Hematopoietic multipotent progenitor cell treated with erythropoietin and hydrocortisone succinate and interleukin-3 and kit ligand, for 17 days (in vitro differentiated cells): ENCODE results near the gene IL20.

Experiments used
- DNase-seq: peaks from one replicate; pipeline ENCODE4 v3.0.0-alpha.2; 2015; ENCODE audit warnings: low spot score

Gene IL20, protein sequence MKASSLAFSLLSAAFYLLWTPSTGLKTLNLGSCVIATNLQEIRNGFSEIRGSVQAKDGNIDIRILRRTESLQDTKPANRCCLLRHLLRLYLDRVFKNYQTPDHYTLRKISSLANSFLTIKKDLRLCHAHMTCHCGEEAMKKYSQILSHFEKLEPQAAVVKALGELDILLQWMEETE

DNA sequence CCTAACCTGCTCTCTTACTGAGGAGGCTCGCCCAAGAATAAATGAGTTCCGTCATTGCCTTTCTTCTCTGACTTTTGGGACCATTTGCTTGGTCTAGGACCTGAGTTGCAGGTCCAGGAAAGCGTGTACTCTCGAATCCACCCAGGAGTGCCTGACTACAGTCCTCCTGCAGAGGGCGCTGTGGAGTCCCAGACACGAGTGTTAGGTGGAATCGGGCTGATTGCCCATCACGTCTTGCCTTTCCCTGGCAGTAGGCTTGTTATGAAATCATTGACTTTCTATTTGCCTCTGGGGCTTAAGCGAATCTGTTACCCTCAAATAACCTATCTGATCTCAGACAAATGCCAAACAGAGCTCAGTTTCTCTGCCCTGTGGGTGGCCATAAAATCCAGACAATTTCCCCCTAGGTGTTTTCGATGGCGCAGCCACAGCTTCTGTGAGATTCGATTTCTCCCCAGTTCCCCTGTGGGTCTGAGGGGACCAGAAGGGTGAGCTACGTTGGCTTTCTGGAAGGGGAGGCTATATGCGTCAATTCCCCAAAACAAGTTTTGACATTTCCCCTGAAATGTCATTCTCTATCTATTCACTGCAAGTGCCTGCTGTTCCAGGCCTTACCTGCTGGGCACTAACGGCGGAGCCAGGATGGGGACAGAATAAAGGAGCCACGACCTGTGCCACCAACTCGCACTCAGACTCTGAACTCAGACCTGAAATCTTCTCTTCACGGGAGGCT, at the start of gene IL20:
Gene IL20 (plus strand): TSS at position 685 of the 733 bp plus-strand sequence. CDS start 230 bp downstream, outside the sequence.
- DNase-seq, result peak; percentile 77

DNA sequence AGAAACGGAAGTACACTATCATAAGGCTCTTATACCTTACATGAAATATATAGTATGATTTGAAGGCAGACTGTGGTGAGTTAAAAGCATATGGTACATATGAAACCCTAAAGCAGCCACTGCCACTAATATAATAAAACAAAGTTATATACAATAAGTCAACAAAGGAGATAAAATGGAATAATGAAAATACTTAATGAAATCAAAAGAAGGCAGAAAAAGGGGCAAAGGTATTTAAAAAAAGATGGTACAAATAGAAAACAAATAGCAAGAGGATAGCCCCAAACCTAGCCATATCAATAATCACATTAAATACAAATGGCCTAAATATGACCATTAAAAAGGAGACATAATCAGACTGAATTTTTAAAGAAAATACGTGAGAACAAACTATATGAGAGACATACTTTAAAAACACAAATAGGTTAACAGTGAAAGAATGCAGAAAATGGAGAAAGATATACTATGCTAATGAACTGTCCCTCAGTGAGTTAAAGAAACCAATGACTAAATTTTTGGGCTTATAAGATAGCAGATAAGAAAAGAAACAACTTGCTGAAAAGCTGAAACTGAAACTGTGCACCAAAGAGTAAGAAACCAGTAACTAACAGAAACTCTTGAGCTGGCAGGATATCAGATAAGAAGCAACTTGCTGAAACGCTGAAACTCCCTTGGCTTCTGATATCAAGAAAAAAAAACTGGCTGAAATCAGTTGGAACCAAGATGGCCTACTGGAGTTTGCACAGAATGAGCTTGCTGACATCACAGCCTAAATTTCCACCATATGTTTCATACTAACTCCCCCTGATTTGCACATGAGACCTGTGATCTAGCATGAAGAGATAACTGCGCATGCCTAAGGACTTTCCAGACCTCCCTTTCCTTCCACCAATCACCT, 48.8 kb upstream of the IL20 start:
- peak; percentile 28 for DNase-seq

DNA sequence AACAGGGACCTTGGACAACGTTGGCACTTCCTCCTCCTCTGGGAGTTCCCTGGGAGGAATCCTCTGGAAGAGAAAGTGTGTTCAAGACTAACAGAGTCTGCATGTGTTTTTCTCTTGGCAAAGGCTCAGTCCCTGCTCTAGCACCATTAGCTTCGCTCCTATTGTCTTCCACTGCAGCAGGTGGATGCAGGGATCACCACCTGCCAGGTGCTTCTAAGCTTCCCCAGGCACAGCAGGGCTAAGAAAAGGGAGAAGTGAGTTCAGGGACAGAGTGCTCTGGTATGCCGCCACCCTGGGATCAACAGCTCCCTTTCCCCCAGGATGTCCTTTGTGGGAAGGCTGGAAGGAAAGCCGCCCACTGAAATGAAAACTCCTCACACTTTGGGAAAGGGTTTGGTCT, 43.9 kb upstream of the IL20 start:
- DNase-seq, result no peak

DNA sequence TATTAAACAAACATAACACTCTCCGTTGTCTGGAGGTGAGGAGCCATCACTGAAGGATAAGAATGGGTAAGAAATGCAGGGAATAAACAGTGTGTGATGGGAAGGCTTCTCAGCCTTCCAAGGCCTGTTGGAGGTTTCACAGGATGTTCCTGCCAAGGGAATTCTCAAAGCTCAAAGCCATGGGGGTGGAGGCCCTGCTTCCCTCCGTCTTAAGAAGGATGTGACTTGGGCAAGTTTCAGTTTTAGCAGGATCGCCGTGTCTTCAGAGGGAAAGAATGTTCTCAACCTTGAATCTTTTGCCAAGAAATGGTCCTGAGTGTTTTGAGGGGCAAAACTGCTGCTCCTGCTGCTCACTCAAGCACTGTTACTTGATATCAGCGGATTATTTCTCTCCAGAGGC, 41.7 kb upstream of the IL20 start:
- no peak for DNase-seq

DNA sequence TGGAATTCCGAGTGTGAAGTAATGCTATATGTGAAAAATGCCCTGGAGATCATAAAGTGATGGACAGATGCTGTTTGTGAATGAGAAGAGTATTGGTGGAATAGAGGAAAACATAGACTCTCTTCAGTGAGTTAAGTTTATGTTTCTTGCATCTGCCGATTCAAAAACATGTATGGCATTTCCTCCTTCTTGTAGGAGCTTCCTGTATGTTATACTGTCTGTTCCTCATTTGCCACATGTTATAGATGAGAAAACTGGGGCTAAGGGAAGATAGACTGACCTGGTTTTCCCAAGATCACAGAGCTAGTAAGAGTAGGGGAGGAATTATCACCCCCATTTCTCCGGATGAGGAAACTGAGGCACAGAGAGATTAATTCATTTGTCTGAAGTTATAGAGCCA, 41.1 kb upstream of the IL20 start:
- DNase-seq, result no peak

DNA sequence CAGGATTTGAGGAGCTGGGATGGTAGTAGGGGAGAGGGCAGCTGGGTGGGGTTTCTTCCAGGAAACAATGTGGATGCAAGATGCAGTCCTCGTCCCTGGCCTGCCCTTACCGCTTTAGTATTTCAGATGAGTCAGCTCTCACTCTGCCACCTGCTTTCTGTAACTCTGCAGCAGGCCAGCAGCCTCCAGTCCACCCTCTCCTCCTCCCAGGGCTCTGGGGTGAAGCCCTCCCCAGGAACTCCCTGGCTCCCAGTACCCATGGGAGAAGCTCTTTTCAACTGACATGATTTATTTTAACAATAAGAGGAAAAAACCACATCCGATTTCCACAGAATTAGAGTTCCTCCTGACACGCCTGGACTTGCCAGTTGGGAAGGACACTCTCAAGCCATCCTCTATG, 39.0 kb upstream of the IL20 start:
- no peak for DNase-seq

DNA sequence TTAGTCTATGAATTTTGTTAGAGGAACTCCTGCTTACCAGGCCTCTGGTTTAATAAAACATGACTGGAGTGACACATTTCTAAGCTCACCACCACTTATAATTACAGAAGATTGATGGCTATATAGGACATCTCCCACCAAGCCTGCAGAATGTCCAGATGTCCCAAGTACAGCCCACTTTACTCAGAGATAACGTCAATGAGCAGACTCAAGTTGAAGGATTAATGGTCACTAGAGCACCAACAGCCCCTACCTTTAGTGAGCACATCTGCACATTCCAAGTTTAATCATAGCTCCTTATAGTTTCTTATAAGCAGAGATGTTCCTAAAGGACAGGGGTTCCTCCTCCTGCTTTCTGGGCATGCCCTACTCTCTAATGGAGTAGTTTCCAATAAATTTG, 37.4 kb upstream of the IL20 start:
- no peak for DNase-seq

DNA sequence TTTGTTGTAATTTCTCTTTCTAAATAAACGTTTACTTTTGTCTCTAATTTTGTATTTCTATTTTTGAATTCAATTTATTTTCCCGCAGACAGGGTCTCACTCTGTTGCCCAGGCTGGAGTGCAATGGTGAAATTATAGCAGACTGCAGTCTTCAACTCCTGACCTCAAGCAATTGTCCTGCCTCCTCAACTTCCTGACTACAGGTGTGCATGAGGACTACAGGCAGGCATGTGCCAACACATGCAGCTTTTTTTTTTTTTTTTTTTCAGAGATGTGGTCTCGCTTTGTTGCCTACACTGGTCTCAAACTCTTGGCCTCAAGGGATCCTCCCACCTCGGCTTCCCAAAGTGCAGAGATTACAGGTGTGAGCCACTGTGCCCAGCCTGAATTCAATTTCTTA, 36.7 kb upstream of the IL20 start:
- no peak for DNase-seq

DNA sequence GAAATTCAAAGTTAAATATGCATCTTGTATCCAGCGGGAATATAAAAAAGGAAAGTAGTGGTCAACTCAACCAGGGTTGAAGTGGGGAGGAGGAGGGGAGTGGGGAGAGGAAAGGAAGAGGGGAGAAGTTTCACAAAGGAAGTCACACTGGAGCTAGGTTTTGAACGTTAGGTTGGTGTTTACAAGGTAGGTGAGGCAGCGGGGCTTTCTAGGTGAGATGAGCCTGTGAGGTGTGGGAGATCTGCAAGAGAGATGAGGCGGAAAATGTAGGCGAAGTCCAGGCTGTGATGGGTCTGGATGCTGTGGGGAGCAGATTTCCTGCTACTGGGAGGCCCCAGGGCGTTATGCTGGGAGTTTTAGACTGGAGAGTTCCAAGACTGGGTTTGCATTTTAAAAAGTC, 36.1 kb upstream of the IL20 start:
- no peak for DNase-seq

DNA sequence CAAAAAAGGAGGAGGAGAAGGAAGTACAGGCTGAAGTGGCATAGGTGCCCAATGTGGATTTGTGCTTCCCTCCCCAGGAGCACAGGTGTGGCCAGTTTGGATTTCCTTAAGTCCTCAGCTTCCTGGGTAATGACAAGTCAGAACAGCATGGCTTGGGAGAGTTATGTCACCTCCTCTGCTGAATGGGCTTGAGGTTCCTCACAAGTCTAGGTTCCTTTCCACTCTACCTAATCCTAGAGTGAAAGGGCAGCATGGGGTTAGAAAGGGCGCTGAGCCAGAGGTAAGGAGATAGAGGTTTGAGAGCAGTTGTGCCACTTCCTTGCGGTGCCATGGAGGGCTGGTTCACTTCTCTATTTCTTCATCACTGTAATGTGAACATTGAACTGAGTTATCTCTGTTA, 35.5 kb upstream of the IL20 start:
- DNase-seq, result no peak

DNA sequence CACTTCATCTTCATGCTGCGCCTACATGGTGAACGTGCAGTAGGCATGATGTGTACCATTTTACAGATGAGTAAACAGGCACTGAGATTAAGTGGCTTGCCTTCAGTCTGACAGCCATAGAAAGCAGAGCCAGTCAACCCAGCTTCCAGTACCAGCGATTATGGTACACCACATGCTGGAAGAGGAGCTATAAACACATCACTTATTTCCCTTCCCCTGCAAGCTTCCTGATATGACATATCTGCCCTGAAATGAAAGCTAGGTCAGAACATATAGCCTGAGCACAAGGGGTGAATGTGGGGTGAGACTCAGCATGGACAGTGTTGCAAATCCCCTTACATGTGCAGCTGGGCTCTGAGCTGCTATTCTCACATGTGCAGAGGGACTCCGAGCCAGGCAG, 33.8 kb upstream of the IL20 start:
- no peak for DNase-seq

DNA sequence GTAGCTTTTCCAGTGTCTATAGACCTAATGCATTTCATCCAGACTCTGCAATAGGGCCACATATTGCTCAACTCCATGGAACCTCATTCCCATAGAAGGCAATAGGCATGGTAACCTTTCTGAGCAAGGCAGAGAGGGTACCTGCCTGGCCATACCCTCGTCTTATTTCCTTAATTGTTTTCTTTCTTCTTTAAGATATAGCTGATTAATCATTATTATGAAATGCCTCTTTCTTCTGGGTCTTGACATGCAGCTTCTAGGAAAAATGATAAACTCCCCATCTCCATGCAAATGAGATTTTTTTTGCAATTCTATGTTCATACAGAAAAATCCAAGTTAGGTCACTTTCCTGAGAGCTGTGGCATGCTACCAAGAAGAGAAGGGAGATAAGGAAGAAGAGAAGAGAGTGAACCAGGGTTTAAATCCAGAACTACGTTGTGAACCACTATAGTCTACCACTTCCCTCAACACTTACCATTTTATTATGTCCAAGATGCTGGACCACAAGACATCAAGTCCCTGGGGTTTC, 33.0 kb upstream of the IL20 start:
- DNase-seq, result no peak

DNA sequence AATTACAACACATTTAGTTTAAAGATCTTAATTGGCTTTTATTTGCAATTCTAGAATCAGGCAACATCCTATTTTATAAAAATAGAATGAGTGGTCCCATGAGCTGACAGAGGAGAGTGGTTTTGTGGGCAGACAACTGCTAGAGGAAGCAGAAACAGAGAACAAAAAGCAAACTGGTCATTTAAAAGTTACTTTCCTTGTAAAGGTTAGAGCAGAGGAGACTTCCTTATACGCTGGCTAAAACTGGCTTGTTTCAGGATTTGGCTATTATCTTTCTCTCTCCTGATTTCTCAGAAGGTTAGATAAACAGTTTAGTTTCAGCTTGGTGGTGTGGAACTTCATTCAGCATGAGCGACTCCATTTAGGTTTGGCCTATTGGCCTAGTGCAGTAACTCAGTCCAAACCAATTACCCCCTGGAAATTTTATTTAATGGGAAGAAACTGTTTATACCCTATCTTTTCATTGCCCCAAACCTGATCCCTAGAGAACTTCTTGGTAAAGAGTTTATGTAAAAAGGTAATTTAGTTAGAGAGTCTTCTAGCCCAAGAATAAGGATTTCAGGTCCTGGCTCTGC, 32.2 kb upstream of the IL20 start:
- DNase-seq, result no peak

DNA sequence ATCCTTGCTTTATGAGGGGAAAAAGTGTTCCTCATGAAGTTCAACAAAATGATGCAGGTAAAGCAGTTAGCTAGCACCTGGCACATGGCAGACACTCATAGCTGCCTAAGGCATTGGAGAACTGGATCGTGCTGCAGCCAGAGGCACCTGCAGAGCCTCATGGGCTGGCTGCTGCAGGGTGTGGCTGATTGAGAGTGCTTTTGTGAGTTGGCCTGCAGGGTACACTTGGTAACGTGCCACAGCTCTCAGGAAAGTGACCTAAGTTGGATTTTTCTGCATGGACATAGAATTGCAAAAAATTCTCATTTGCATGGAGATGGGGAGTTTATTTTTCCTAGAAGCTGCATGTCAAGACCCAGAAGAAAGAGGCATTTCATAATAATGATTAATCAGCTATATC, 31.6 kb upstream of the IL20 start:
- no peak for DNase-seq

DNA sequence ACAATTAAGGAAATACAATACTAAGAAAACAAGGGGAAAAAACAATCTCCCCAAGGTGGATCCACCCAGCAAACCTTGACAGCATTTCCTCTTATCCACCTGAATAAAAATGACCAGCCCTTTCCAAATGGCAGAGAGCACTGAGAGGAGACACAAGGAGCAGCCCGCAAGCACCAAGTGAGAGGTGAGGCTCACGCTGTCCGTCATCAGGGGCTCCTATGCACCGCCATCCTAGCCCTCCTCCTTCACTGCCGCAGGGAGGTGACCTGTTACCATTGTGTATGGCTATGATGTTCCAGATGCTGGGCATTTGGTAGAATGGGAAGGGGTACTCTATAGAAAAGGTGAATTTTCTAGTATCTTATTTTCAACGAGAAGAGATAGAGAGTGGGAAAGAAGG, 31.2 kb upstream of the IL20 start:
- DNase-seq, result no peak

DNA sequence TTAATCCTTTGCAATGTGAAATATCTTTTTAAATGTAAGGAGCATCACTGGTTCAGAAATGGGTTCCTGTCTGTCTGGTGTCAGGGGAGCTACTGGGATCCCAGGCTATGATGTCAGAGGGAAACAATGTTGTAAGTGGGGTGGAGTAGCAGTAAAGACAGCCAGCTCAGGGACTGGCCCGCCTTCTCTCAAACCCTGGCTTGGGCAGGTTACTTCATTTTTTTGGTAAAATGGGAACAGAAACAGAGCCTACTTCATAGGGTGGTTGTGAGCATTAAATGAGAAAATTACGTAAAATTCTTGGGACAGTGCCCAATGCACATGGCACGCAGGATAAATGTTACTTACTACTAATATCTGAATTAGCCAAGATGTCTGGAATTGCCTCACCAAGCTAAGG, 30.7 kb upstream of the IL20 start:
- no peak for DNase-seq

DNA sequence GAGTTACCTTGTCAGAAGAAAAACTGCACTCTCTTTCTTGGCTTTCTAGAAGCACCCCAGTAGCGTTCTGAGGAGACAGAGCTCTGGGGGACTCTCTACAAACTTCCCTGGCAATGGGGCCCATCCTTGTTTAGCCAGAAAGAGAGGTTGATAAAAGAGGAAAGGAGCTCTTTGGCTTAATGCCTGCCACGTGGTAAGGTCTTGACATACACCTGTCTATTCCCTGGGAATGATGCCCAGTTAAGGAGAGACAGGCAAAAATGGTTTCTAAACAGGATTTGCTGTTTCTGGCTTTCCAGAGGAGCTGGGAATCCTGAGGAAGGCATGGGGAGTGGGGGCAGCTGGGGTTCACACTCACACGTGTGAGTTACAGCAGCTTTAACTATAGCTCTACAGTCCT, 30.2 kb upstream of the IL20 start:
- no peak for DNase-seq

DNA sequence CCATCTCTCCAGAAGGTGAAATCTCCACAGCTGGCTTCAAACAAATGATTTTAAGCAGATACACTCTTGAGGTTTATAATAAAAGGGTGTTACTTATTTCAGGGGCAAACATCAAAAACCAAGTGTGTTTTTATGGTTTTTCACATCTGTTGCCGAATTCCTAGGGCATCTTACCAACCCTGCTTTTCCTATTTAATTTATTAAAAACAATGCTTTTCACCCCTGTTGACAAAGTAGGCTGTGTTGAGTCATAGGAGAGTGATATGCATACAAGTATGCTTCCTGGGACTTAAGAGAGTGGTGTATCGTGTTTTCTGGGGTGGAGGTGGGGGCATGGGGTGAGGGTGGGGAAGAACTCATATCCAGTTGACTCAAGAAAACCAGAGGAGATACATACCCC, 29.3 kb upstream of the IL20 start:
- DNase-seq, result no peak

DNA sequence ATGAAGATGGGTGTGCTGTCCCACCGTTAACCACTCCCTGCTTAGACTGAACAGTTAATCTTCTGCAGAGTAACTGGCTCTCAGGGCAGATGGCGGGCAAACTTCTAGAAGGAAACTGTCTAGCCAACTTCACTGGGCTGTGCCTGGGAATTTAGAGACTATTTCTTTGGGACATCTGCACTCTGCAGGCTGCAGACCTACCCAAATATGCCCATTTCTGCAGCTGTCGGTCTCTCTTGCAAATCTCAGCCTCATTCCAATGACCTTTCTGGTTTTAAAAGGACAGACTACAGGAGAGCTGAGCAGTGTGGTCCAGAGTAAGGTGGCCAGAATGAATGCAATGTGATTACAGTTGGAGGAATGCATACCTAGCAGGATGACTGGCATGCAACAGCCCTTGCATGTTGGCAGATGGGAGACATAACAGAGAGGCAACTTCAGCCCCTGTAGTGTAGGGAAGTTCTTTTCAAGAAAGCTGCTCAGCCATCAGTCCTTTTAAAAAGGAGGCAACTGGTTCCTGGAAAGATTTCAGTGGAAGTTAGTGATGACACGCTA, 26.3 kb upstream of the IL20 start:
- no peak for DNase-seq

DNA sequence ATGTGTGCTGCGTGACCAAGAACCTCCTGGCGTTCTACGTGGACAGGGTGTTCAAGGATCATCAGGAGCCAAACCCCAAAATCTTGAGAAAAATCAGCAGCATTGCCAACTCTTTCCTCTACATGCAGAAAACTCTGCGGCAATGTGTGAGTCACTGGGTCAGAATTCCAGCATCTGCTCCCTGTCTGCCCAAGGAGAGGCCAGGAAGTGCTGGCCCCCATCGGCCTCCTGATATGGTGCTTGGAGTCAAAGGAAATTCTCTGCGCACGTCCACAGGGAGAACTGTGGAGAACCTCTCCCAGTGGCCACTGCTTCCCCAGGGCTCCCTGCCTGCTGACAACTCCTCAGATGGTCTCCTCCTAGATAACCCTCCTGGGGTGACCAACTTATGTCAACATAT, 25.6 kb upstream of the IL20 start:
- no peak for DNase-seq

DNA sequence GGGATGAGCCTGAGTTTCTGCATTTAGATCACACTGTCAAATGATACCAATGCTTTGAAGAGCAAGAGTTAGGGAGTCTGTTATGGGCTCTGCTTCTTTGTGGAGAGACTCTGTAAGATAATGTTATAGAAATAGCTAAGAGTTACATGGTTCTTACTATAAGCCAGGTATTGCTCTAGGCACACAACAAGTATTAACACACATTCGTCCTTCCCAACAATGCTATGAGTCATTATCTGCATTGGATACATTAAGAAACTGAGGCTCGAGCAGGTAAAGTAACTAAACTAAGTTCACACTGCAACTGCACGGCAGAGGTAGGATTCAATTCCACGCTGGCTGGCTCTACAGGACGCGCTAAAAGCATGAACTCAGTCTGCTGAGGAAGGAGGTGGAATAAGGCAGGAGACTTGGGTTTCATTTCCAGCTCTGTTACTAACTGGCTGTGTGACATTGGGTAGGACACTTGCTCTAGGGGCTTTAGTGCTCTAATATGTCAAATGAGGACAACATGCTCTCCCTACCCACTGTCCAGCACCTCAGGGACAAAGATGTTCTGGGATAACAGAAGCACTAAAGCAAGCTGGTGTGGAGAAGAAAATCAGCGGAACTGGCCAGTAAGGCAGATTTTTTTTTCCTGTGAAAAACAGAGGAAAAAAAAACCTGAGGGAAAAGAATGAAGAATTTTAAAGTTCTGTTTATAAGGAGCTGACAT, 23.7 kb upstream of the IL20 start:
- DNase-seq, result no peak

DNA sequence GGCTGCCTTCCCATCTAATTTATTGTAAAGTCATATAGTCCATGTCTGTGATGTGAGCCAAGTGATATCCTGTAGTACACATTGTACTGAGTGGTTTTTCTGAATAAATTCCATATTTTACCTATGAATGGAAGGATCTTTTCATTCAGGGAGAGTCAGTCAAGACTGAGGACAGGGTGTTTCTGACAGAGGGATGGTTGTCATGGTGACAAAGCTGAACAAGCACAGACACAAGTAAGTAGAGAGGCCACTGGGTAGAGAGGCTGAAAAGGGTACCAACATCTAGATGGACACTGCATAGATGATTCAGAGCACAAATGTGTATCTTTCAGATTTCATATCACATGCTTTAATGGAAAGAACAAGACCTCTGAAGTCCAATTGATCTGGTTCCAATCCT, 22.6 kb upstream of the IL20 start:
- DNase-seq, result no peak
